GM12801 (cell line): Measurements from ENCODE around the gene PRSS37.

Source experiments
- CTCF ChIP-seq: IDR thresholded peaks from one replicate; pipeline ENCODE4 v1.5.1; 2011; ENCODE audit warnings: control low read depth; ENCODE audit not compliant: insufficient read length; ENCODE audit errors: extremely low read depth

The PRSS37 gene

DNA sequence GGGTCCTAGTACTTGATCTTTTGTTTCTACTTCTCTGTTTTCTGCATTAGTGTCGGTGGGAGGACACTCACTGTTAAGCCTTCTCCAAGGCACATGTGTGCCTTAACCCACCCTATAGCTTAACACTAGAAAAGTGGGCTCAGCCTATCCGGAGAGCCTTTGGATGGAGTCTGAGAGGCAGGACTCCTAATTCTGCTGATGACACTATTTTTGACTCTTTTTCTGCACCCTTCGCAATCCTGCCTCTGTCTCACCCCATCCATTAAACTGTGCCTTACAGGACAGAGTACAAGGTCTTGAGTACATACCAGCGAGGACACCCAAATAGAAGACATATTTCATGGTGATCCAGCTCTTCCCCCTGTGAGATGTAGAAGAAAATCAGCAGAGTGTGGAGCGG is 577 bp downstream of the PRSS37 start:
- no peak for TF ChIP-seq CTCF

- TF ChIP-seq CTCF = no peak
Observed at GRCh38 chr7:141839256-141839655, 2.0 kb downstream of the PRSS37 start.

GRCh38 chr7:141838581-141838980 is 2.7 kb downstream of the PRSS37 start:
- no peak for TF ChIP-seq CTCF

DNA sequence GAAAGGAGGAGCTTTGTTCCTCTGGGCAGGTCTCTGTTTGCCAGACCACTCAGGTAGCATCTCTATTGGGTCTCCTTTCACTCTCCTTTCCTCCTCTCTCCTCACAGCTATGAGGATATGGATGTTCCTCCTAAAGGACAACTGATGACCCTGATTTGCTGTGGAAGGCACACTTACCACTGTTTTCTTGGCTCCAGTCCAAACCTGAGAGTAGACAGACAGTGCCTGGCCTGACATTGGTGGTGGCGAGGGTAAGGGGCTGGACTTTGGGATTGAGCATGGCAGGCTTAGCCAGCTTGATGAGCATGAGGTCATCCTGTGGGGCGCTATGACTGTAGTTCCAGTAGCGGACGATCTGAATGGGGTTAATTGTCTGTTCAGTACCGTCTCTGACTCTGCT is 3.6 kb downstream of the PRSS37 start:
- TF ChIP-seq CTCF = no peak

GRCh38 chr7:141820067-141820466 is 21.2 kb downstream of the PRSS37 start:
- no peak for TF ChIP-seq CTCF

DNA sequence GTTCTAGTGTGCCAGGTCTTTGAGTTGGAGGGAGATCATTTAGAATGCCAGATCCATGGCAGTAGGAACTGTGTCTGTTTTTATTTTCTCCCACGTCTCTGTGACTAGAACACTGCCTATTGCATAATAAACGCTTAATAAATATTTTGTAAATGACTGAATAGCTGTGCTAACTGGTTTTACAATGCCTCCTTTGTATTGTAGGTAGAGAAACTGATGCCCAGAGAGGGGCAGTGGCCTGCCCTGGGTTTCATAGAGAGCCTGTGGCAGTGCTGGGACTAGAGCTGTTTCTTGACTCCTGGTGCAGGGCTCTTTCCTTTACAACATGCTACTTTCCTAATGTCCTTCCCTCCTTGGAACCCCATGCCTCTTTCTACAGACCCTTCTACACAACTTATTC is 48.8 kb downstream of the PRSS37 start:
- TF ChIP-seq CTCF = no peak

DNA sequence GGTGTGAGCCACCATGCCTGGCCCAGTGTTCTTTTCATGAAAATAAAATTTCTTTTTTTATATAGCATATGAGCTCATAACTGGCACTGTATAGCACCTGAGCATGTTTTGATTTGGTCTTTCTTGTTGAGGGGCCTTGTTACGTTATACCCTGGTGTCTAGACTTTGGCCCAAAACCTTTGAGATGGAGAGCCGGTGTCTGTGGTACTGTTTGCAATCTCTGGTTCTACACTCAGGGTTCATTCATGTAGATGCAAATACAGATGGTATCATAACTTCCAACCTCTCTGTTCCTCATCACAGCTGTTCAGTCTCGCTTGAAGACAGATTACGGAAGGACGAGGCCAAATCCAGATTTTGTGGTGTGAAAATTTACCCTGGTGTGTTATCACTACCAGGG is 51.4 kb downstream of the PRSS37 start, which contains the start of gene TAS2R5:
Gene TAS2R5 (plus strand): TSS at position 301 of the 400 bp plus-strand sequence. CDS start 145 bp downstream, outside the sequence.
- no peak for TF ChIP-seq CTCF

- no peak for TF ChIP-seq CTCF
Observed at GRCh38 chr7:141788296-141788695, 53.0 kb downstream of the PRSS37 start.
